ENCODE measurements around the gene EMD.

Gene EMD

DNA sequence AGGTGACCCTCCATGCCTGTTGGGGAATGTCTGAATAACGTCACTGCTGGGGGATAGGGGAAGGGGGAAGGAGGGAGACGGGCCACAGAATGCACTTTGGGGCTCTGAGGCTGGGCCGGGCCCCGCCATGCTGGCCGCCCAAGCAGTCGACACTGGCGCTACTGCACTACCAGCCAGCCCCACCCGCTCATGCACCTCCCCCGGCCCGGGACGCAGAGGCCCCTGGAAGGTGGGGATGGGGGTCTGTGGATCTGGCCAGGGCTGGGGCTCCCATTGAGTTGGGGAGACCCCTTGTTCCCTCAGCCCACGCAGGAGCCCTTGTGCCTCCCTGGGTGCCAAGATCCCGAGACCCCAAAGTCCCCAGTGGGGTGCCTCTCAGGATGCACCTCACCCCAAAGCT lies 22.5 kb upstream of the EMD start:
- no peak overlapping the region for H3K4me3 ChIP-seq (ENCODE audit: low read depth, low read length)
- no peak for DNase-seq (ENCODE audit: low read depth)
- TF ChIP-seq, protein P1, sequence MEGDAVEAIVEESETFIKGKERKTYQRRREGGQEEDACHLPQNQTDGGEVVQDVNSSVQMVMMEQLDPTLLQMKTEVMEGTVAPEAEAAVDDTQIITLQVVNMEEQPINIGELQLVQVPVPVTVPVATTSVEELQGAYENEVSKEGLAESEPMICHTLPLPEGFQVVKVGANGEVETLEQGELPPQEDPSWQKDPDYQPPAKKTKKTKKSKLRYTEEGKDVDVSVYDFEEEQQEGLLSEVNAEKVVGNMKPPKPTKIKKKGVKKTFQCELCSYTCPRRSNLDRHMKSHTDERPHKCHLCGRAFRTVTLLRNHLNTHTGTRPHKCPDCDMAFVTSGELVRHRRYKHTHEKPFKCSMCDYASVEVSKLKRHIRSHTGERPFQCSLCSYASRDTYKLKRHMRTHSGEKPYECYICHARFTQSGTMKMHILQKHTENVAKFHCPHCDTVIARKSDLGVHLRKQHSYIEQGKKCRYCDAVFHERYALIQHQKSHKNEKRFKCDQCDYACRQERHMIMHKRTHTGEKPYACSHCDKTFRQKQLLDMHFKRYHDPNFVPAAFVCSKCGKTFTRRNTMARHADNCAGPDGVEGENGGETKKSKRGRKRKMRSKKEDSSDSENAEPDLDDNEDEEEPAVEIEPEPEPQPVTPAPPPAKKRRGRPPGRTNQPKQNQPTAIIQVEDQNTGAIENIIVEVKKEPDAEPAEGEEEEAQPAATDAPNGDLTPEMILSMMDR (conservative IDR thresholded peaks at IDR 0.05; ENCODE audit: low read depth, low read length), result no peak

DNA sequence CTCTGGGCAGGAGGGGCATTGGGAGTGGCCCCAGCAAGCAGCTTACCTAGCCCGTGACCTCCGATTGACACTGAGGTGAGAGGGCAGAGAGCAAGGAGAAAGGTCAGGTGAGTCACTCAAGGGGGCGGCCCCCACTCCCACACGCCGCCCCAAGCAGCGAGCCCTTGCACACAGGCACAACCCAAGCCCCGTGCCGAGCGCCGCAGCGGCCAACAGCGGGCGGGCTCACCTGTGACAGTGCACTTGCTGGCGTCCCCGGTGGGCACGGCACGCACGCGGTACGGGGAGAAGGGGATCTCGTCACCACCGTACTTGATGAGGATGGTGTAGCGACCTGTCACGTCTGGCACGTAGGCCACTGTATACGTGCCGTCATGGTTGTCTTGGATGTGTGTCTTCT lies 21.9 kb upstream of the EMD start:
- DNase-seq (ENCODE audit: low read depth), result no peak
- no peak overlapping the region for H3K4me3 ChIP-seq (ENCODE audit: low read depth, low read length)
- TF ChIP-seq, protein P1 (conservative IDR thresholded peaks at IDR 0.05; ENCODE audit: low read depth, low read length), result no peak

DNA sequence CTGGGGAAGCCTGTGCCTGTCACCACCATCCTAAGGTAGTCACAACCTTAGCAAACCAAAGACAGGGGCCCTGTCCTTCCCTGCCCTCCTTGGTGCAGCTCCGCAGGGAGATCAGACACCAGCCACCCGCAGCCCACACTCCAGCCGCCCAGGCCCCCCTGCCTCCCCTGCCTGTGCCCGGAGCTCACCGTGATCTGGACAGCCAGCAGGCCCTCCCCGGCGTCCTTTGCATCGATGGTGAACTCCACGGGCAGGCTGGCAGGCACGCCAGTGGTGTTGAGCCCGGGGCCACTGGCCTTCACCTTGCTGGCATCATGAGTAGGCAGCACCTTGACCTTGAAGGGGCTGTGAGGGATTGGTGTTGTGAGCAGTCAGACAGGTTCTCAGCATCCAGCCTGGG lies 21.1 kb upstream of the EMD start:
- no peak for DNase-seq (ENCODE audit: low read depth)

DNA sequence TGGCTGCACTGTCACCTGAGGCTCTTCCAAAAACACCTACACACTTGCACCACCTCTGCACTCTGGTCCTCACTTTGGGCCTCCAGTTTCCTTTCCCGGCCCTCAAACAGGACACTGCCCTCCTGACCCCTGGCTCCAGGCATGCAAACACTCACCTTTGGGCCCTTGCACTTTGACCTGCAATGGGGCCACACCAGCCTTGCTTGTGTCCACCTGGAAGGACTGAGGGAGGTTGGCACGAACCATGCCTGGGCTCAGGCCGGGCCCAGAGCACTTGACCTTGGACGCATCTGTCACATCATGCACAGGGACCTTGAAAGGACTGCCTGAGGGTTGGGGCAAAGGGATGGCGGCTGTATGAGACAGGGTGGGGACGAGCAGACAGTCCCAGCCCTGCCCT lies 20.3 kb upstream of the EMD start:
- TF ChIP-seq, protein P1 (conservative IDR thresholded peaks at IDR 0.05; ENCODE audit: low read depth, low read length), result no peak
- DNase-seq (ENCODE audit: low read depth), result no peak
- no peak overlapping the region for H3K4me3 ChIP-seq (ENCODE audit: low read depth, low read length)

More for the DNA sequence above, 21.1 kb upstream of the EMD start:
- no peak overlapping the region for H3K4me3 ChIP-seq (ENCODE audit: low read depth, low read length)
- TF ChIP-seq, protein P1 (conservative IDR thresholded peaks at IDR 0.05; ENCODE audit: low read depth, low read length), result no peak

DNA sequence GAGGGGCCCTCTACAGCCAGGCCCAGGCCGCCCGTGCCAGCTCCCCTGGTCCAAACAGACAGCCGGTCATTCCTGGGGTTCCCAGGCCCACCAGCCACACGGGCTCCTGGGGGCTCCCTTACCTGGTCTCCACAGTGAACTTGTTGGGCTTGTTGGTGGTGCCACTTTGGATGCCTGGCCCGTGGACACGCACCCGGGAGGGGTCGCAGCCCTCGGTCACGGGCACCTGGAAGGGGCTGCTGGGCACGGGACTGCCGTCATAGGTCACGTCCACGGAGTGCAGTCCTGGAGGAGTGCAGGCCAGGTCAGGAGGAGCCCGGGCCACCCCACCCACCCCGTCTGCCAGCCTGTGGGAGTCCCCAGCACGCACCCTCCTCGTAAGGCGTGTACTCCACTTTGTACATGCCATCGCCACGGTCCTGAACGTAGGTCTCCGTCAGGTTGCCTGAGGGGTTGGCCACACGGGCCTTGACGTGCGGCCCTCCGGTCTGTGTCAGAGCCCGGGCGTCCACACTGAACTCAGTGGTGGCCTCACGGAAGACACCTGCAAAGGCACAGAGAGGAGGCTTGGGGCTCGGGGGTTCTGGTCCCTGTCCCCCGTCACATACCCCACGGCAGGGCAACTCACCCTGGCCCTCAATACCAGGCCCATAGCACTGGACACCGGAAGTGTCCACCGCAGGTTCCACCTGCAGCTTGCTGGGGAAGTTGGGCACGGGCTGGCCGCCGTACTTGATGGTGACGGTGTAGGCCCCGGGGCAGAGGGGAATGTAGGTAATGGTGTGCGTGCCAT lies 19.5 kb upstream of the EMD start:
- TF ChIP-seq, protein P1 (conservative IDR thresholded peaks at IDR 0.05; ENCODE audit: low read depth, low read length), result no peak
- DNase-seq (ENCODE audit: low read depth), result no peak
- H3K4me3 ChIP-seq (ENCODE audit: low read depth, low read length), result no peak overlapping the region

DNA sequence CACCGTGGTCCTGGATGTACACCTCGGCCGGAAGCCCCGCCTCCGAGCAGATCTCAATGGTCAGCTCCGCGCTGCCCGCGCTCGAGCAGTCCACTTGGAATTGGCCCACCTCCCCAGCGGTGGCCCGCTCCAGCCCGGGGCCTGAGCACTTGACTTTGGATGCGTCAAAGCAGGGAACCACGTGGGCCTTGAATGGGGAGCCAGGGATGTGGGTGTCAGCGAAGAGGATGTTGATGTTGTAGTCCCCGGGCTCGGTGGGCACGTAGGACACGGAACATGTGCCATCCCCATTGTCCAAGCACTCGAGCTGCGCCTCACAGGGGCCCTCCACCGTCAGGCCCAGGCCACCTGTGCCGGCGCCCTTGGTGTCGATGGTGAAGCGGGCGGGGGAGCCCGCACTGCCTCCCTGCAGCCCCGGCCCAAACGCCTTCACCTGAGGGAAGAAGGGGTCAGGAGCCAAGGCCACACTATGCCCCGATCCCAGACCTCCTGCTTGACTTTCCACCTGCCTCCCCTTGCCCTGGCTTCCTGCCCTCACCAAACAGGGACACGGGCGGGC lies 18.9 kb upstream of the EMD start:
- H3K4me3 ChIP-seq (ENCODE audit: low read depth, low read length), result no peak overlapping the region
- TF ChIP-seq, protein P1 (conservative IDR thresholded peaks at IDR 0.05; ENCODE audit: low read depth, low read length), result no peak
- DNase-seq (ENCODE audit: low read depth), result no peak
